ENCODE measurements around the gene CAPN11. TPM values are rescaled to one million over a fixed set of nuclear protein-coding genes. Genes with fewer than 3 reads are reported as not detected.

Gene CAPN11
- total and polyA plus RNA-seq, 2 of the 4 experiments (the other 2 are of a cell fraction), result not detected

GRCh38 chr6:44177691-44178423, 19.2 kb downstream of the CAPN11 start:
- Histone ChIP-seq H3K4ac (ENCODE audit: low read depth, low read length) (no peak overlapping the region; the same call in 1 of the 2 replicates), H3K56ac (ENCODE audit: extremely low read depth, insufficient read depth, low read length) (no peak overlapping the region), H2AFZ (replicated peaks; ENCODE audit: low read length, poor library complexity) (no peak overlapping the region), H2BK20ac (ENCODE audit: low read depth, low read length) (no peak overlapping the region), H3K4me3 (ENCODE audit: insufficient read depth, low read depth, low read length) (no peak overlapping the region), H4K91ac (ENCODE audit: insufficient read depth, low read depth, low read length) (no peak overlapping the region), H3K4me1 (ENCODE audit: control insufficient read depth, insufficient read depth, low read length) (0 out of 2 replicates have a peak, but pooled peaks cover under 1% of the 10 kb centered on the region), H3K4me2 (ENCODE audit: low read depth, low read length) (no peak overlapping the region), H2BK120ac (ENCODE audit: low read depth, low read length) (no peak overlapping the region), H2BK15ac (ENCODE audit: low read depth, low read length) (no peak overlapping the region), H2AK5ac (ENCODE audit: low read depth, low read length) (0 out of 2 replicates have a peak overlapping the region, but pooled peaks have one; percentile 48), H3K79me1 (ENCODE audit: low read depth in 1 of 2, low read length in 2 of 2) (no peaks in the 10 kb centered on the region), H3K27me3 (ENCODE audit: control insufficient read depth, insufficient read depth, low read length) (peaks cover 2% of the 10 kb centered on the region; the same call in 1 of the 2 replicates), H3K36me3 (ENCODE audit: control insufficient read depth, insufficient read depth, low read length) (no peaks in the 10 kb centered on the region), H4K5ac (ENCODE audit: low read depth, low read length) (no peak overlapping the region), H3K18ac (ENCODE audit: low read depth, low read length) (no peak overlapping the region), H3K27ac (ENCODE audit: insufficient read depth, low read length) (no peak overlapping the region), H2AK9ac (replicated peaks; ENCODE audit: low read depth, low read length, poor library complexity) (no peak overlapping the region), H3K9me1 (ENCODE audit: insufficient read depth, low read length) (peaks cover 9% of the 10 kb centered on the region; the same call in 1 of the 2 replicates), H3K23ac (ENCODE audit: low read depth, low read length) (no peak overlapping the region), H4K20me1 (ENCODE audit: insufficient read depth, low read length) (no peaks in the 10 kb centered on the region; the same call in 1 of the 2 replicates), H2BK5ac (ENCODE audit: low read depth, low read length, poor library complexity, severe bottlenecking) (no peak overlapping the region), H4K8ac (ENCODE audit: low read depth in 2 of 2, low read length in 2 of 2) (0 out of 4 replicates have a peak overlapping the region, but pooled peaks of 1 of the 2 experiments have one; percentile 33), H3K9ac (ENCODE audit: low read depth, low read length) (no peak overlapping the region), H3K14ac (replicated peaks; ENCODE audit: low read depth, low read length) (no peak overlapping the region), H3K9me3 (ENCODE audit: control insufficient read depth, insufficient read depth, low read length) (no peaks in the 10 kb centered on the region)
- peak; percentile 81 for ATAC-seq (ENCODE audit: low read depth)
- WGBS, 2 experiments (ENCODE audit: extremely low coverage in 2 of 2, insufficient read length in 1 of 2), result 84% methylated on average over 5 of the region's 13 CpGs; no CpG with 5 or more reads in 1 of the 2 experiments
- dilution Hi-C loops (cut with HindIII; ENCODE audit: low sequenced_read_pairs, unreplicated experiment) (no loop called here), intact Hi-C loops (cut with micrococcal nuclease) (loop anchor here (1.0 kb wide), 1 partner anchor 59 kb away; no protein-coding TSS in a partner anchor), in situ Hi-C loops (cut with MboI; ENCODE audit: low sequenced_read_pairs) (no loop called here)
- ChIA-PET POLR2A (ENCODE audit: unreplicated experiment) (no interaction called here), CTCF (no interaction called here)
- peak; percentile 56 for DNase-seq
- no TSS peak for BruUV-seq (replicated peaks)
- TF ChIP-seq ELK1 (IDR thresholded peaks at IDR 0.05; ENCODE audit: borderline replicate concordance, low read depth, low read length) (no peak), CEBPB (IDR thresholded peaks at IDR 0.05; ENCODE audit: low read depth, low read length) (no peak), MAFK (IDR thresholded peaks at IDR 0.05; ENCODE audit: low read depth, low read length) (no peak), USF2 (IDR thresholded peaks at IDR 0.05; ENCODE audit: low read depth, low read length) (no peak), CHD1 (IDR thresholded peaks at IDR 0.05; ENCODE audit: low read depth, low read length) (no peak), FOS (IDR thresholded peaks at IDR 0.05; ENCODE audit: low read depth, low read length) (no peak), BHLHE40 (IDR thresholded peaks at IDR 0.05; ENCODE audit: low read depth, low read length) (no peak), POLR2A (IDR thresholded peaks at IDR 0.05; ENCODE audit: low read depth, low read length) (no peak), MXI1 (IDR thresholded peaks at IDR 0.05; ENCODE audit: borderline replicate concordance, low read depth, low read length) (no peak), MAZ (IDR thresholded peaks at IDR 0.05; ENCODE audit: borderline replicate concordance, low read depth, low read length) (no peak), RCOR1 (IDR thresholded peaks at IDR 0.05; ENCODE audit: insufficient replicate concordance, low read length) (no peak), CTCF (conservative IDR thresholded peaks at IDR 0.05; ENCODE audit: low read depth, low read length) (no peak), SMC3 (IDR thresholded peaks at IDR 0.05; ENCODE audit: low read depth, low read length) (no peak), NFE2L2 (IDR thresholded peaks at IDR 0.05; ENCODE audit: low read depth, low read length) (no peak), RFX5 (IDR thresholded peaks at IDR 0.05; ENCODE audit: low read depth, low read length) (no peak)
